Rectal smooth muscle tissue (tissue), 1 donor: Measurements from ENCODE around the gene CBX5.
A peak's percentile ranks its signal among the peaks of the same experiment; 100 is the strongest.
"Not testable (repeated sequence)": the region's sequence is repeated elsewhere in the genome, so short reads cannot be mapped to it uniquely, and the experiment has no call there.

ENCODE experiments used
- H3K27ac ChIP-seq: one replicate; pipeline ENCODE4 v1.7.0; 2013; ENCODE audit warnings: low read depth, low read length, inconsistent platforms
- H3K27me3 ChIP-seq: one replicate; pipeline ENCODE4 v1.7.0; 2013; ENCODE audit warnings: low read length; ENCODE audit not compliant: control insufficient read depth, insufficient read depth
- H3K36me3 ChIP-seq: one replicate; pipeline ENCODE4 v1.7.0; 2013; ENCODE audit warnings: low read length; ENCODE audit not compliant: control insufficient read depth, insufficient read depth
- H3K4me1 ChIP-seq: one replicate; pipeline ENCODE4 v1.7.0; 2013; ENCODE audit warnings: low read length; ENCODE audit not compliant: control insufficient read depth, insufficient read depth
- H3K4me3 ChIP-seq: one replicate; pipeline ENCODE4 v1.7.0; 2013; ENCODE audit warnings: low read length
- H3K9ac ChIP-seq: one replicate; pipeline ENCODE4 v1.7.0; 2013; ENCODE audit warnings: low read length

Gene CBX5

GRCh38 chr12:54287261-54288157, 7.6 kb upstream of the CBX5 start:
- H3K4me3 ChIP-seq, result no peak overlapping the region
- H3K4me1 ChIP-seq, result peaks cover 19% of the 10 kb centered on the region
- no peak overlapping the region for H3K9ac ChIP-seq
- peaks cover 28% of the 10 kb centered on the region for H3K36me3 ChIP-seq
- H3K27ac ChIP-seq, result no peak overlapping the region
- no peaks in the 10 kb centered on the region for H3K27me3 ChIP-seq

- H3K4me3 ChIP-seq, result no peak overlapping the region
- no peak overlapping the region for H3K27ac ChIP-seq
- H3K9ac ChIP-seq, result no peak overlapping the region
- peaks cover 31% of the 10 kb centered on the region for H3K4me1 ChIP-seq
- no peaks in the 10 kb centered on the region for H3K27me3 ChIP-seq
- peaks cover 32% of the 10 kb centered on the region for H3K36me3 ChIP-seq
These were observed 6.4 kb upstream of the CBX5 start for GRCh38 chr12:54286042-54287030.

- Histone ChIP-seq H3K4me3 (no peak overlapping the region), H3K4me1 (peaks cover 33% of the 10 kb centered on the region)
These were observed 5.5 kb upstream of the CBX5 start for GRCh38 chr12:54285150-54286041.

GRCh38 chr12:54284070-54284780, 4.3 kb upstream of the CBX5 start:
- not testable (repeated sequence) for H3K9ac ChIP-seq, H3K27ac ChIP-seq, H3K27me3 ChIP-seq
- H3K36me3 ChIP-seq, result peaks cover 32% of the 10 kb centered on the region
- peak overlapping the region; percentile 19 for H3K4me3 ChIP-seq
- H3K4me1 ChIP-seq, result peaks cover 33% of the 10 kb centered on the region

More at GRCh38 chr12:54285150-54286041, 5.5 kb upstream of the CBX5 start:
- no peaks in the 10 kb centered on the region for H3K27me3 ChIP-seq
- H3K36me3 ChIP-seq, result peaks cover 32% of the 10 kb centered on the region
- H3K9ac ChIP-seq, result no peak overlapping the region
- no peak overlapping the region for H3K27ac ChIP-seq

GRCh38 chr12:54282949-54283593, 3.1 kb upstream of the CBX5 start:
- H3K36me3 ChIP-seq, result peaks cover 32% of the 10 kb centered on the region
- peak overlapping the region; percentile 46 for H3K4me3 ChIP-seq
- no peak overlapping the region for H3K27ac ChIP-seq
- no peaks in the 10 kb centered on the region for H3K27me3 ChIP-seq
- H3K9ac ChIP-seq, result no peak overlapping the region
- H3K4me1 ChIP-seq, result peaks cover 44% of the 10 kb centered on the region

- H3K27ac ChIP-seq, result peak overlapping the region; percentile 99
- H3K9ac ChIP-seq, H3K27me3 ChIP-seq: not testable (repeated sequence)
- peak overlapping the region; percentile 96 for H3K4me3 ChIP-seq
- peaks cover 30% of the 10 kb centered on the region for H3K36me3 ChIP-seq
- peaks cover 48% of the 10 kb centered on the region for H3K4me1 ChIP-seq
These were observed 1.8 kb upstream of the CBX5 start for GRCh38 chr12:54281694-54282093.

GRCh38 chr12:54281261-54281638, 1.3 kb upstream of the CBX5 start:
- Histone ChIP-seq H3K36me3 (peaks cover 28% of the 10 kb centered on the region), H3K4me3 (peak overlapping the region; percentile 96), H3K4me1 (peaks cover 48% of the 10 kb centered on the region), H3K9ac (peak overlapping the region; percentile 88), H3K27ac (peak overlapping the region; percentile 99)
- not testable (repeated sequence) for H3K27me3 ChIP-seq

GRCh38 chr12:54280468-54281260, 742 bp upstream of the CBX5 start, which contains the start of gene HNRNPA1:
Gene HNRNPA1, plus strand, starts transcription at chr12:54280726. Its CDS starts 82 bp downstream, at chr12:54280808.
- H3K27me3 ChIP-seq, result no peaks in the 10 kb centered on the region
- peak within 1 kb of the TSS; percentile 96 for H3K4me3 ChIP-seq
- H3K36me3 ChIP-seq, result peaks cover 23% of the 10 kb centered on the region
- H3K27ac ChIP-seq, result peak within 1 kb of the TSS; percentile 99
- peaks cover 48% of the 10 kb centered on the region for H3K4me1 ChIP-seq
- peak within 1 kb of the TSS; percentile 88 for H3K9ac ChIP-seq

- Histone ChIP-seq H3K4me1 (peaks cover 46% of the 10 kb centered on the region), H3K27ac (peak overlapping the region; percentile 99), H3K36me3 (peaks cover 22% of the 10 kb centered on the region), H3K4me3 (peak overlapping the region; percentile 86), H3K9ac (peak overlapping the region; percentile 72), H3K27me3 (no peaks in the 10 kb centered on the region)
These were observed 693 bp downstream of the CBX5 start for GRCh38 chr12:54279227-54279631.

- Histone ChIP-seq H3K4me1 (peaks cover 32% of the 10 kb centered on the region), H3K9ac (no peak overlapping the region), H3K4me3 (peak overlapping the region; percentile 6), H3K36me3 (peaks cover 8% of the 10 kb centered on the region), H3K27ac (peak overlapping the region; percentile 30), H3K27me3 (no peaks in the 10 kb centered on the region)
These were observed 2.1 kb downstream of the CBX5 start for GRCh38 chr12:54277823-54278276.
